HG03175 (cell line): Measurements from ENCODE around the gene GLRX3.
"Not testable (repeated sequence)": the region's sequence is repeated elsewhere in the genome, so short reads cannot be mapped to it uniquely, and the experiment has no call there.

Source experiments
- ATAC-seq: cut with Tn5 transposase; IDR thresholded peaks from one replicate; pipeline ENCODE4 v1.9.1; 2021; ENCODE audit warnings: mild to moderate bottlenecking, moderate library complexity; ENCODE audit not compliant: unreplicated experiment

Gene GLRX3

DNA sequence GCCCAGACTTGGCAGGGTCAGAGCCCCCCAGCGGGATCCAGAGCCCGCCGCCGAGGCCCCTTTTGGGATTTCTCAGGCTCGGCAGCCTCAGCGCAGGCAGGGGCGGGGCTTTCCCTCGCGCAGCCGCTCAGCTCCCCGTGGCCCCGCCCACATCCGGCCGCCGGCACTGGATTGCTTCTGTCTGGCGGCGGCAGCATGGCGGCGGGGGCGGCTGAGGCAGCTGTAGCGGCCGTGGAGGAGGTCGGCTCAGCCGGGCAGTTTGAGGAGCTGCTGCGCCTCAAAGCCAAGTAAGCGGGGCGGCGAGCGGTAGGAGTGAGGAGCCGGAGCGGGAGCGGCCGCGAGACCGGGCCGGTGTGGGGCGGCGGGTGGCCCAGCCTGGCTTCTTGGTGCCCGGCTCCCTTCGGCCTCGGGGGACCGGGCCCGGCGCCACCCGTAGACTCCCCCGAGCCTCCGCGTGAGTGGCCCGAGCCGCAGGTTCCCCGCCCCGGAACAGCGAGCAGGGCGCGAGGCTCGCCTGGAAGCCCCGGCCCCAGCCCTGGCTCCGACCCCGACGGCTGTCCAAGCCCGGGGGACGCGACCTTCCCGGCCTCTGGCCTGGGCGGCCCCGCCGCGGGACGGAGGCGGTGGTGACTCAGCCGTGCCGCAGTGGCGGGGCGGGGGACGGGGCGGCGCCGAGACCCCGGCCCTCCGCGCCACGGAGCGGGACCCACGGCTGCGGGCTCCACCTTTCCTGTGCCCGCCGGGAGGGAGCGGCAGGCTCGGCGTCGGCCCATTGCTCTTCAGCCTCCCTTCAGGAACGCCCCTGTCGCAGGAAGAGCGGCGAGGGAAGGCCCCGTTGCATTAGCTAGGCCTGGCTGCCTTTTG, at the start of gene GLRX3:
GLRX3 (plus strand) TSS at position 166 of the 864 bp plus-strand sequence; CDS start at position 196, 30 bp downstream.
- ATAC-seq, result peak; percentile 89

DNA sequence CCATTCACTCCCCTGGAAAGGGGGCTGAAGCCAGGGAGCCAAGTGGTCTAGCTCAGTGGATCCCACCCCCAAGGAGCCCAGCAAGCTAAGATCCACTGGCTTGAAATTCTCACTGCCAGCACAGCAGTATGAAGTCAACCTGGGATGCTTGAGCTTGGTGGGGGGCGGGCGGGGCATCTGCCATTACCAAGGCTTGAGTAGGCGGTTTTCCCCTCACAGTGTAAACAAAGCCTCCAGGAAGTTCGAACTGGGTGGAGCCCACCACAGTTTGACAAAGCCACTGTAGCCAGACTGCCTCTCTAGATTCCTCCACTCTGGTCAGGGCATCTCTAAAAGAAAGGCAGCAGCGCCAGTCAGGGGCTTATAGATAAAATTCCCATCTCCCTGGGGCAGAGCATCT, 45.6 kb upstream of the GLRX3 start:
- ATAC-seq, result not testable (repeated sequence)

DNA sequence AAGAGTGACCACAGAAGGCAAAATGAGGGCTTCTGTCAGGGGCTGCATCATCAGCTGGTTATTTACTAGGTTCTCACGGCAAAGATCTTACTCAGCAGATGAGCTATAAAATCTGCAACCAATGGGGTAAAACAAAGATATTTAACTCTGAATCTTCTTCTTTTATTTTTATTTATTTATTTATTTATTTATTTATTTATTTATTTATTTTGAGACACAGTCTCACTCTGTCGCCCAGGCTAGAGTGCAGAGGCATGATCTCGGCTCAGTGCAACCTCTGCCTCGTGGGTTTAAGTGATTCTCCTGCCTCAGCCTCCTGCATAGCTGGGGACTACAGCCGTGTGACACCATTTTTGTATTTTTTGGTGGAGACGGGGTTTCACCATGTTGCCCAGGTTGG, 36.8 kb upstream of the GLRX3 start:
- no peak for ATAC-seq

DNA sequence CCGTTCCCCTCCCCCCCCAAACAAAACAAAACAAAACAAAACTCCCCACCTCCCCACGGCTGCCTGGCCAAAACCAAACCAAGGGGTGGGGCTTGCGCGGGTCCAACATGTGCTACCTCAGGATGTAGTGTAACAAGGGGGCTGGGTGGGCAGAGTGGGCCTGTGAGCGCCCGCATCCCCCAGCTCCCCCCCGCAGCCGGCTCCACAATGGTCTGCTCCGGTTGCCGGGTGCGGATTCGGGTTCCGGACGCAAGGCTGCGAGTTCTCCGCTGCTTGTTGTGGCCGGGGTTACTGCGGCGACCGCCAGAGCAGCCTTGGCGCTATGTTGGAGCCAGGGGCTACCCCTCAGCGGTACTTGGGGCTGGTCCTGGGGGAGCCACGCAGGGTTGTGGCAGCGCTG, 30.5 kb upstream of the GLRX3 start:
- ATAC-seq, result no peak

DNA sequence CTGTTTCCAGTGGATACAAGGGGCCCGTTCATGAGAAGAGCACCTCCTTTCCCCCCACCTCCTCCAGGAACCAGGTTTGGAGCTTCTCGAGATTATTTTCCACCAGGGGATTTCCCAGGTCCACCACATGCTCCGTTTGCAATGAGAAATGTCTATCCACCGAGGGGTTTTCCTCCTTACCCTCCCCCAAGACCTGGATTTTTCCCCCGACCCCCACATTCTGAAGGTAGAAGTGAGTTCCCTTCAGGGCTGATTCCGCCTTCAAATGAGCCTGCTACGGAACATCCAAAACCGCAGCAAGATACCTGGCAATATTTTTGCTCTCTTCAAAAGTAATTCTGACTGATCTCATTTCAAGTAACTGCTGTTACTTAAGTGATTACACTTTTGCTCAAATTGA, 28.0 kb upstream of the GLRX3 start:
- not testable (repeated sequence) for ATAC-seq

DNA sequence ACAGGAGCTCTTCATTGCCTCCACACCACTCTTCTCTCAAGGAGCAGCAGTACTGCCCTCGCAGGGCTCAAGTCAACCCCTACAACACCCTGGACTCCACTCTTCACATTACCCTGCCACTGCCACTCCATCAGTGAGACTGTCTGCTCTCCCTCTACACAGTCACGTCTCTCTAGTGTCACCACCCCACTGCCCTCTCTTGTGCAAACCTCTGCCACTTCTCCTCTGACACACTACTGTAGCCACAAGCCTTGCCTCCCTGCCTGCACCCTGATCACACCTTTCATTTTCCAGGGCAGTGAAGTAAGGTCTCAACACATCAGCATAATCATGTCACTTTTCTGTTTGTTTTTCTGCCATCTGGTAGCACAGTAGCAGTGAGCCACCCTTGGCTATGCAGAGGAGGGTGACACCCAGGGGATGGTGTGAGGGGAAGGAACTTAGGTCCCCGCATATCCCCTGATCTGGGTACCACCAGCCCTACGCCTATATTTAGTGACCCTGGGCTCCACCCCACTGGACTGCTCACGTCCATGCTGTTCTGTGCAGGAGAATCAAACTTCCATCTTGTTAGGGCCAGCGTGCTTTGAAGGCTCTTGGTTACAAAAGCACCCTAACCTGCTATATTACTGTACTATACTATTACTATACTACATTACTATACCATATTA, 27.1 kb upstream of the GLRX3 start:
- no peak for ATAC-seq

DNA sequence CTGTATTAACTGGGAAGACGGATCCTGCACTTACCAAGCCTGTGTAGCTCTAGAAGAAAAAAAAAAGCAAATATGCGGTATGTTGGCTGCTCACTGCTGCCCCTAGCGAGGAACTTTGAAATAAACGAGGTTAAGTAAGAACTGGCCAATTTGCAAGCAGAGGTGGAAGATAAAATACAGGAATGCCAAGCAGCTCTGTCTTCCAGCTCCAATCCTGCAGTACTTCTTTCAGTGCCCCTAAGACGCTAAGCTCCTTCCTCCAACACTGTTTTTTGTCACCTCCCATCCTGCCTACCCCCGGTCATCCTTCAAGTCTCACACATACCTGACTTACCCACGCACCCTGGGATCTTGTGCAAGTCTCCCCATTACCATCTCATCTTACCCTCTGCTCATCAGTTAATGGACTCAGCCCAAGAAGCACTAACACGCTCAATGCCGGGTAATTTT, 26.4 kb upstream of the GLRX3 start:
- no peak for ATAC-seq

DNA sequence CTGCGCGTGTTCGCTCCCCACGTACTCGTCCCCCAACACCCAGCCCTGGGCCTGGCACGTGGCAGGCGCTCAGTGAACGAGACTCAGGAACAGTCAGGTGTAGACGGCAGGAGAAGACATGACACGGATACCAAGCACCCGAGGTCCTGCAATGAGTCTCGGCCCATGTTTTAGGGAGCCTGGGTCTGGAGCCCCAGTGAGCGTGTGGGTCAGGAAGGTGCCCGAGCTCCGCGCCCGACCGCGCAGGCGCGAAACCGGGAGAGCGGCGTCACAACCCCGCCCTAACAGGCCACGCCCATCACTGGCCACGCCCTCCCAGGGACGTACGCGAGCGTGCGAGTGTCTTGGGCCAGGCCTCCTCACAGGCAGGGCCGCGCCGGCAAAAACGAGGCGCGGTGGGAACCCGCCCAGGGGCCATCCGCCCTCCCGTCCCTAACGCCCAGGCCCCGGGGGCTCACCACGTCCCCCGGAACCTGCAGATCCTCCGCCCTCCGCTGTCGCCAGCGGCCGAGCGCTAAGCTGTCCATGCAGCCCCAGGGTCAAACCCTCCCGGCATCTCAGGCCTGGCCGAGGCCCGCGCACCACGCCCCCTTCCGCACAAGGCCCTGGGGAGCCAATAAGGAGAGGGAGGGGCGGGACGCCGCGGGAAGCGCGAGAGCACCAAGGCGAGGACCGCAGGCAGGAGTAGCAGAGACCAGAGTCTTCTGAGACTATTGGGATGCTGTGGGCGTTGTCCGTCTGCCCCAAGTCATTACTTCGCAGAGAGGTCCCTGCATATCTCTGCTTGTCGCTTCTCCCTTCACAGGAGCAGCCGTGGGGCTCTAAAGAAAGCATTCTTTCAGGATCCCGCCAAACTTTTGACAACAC, 25.7 kb upstream of the GLRX3 start, which contains the start of gene C10orf143:
C10orf143 (minus strand) TSS at position 585 of the 867 bp plus-strand sequence; CDS start at position 527, 58 bp downstream.
- peak; percentile 77 for ATAC-seq

DNA sequence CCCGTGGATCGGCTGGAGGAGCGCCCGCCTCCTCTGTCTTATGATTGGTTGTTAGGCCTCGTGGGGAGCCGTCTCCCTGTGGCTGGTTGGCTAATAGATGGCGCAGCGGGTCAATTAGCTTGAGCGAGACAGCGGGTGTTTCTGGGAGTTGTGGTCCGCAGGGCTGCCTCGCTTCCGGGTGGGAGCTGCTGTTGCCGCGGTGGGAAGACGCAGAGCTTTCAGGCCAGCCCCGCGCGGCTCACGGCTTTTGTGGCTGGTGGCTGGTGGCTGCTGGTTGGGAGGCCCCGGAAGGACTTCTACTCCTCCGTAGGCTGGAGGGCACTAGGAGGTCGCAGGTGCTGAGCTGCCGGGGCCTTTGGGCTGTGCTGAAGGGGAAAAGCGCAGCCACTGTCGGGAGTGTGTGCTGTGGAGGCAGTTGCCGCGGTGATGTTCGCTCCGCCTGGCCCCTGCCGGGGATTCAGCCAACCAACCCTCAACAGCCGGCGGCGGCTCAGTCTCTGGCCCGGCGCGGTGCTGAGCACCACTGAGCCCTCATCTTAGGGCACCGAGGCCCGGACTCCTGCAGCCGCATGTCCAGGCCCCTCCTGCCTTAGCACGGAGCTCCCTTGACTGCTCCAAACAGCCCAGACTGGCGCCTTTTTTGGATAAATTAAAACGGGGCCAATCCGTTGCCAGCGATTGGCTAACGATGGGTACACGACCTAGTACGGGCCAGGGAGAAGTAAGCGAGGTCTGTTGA, 24.9 kb upstream of the GLRX3 start:
- ATAC-seq, result peak; percentile 88

DNA sequence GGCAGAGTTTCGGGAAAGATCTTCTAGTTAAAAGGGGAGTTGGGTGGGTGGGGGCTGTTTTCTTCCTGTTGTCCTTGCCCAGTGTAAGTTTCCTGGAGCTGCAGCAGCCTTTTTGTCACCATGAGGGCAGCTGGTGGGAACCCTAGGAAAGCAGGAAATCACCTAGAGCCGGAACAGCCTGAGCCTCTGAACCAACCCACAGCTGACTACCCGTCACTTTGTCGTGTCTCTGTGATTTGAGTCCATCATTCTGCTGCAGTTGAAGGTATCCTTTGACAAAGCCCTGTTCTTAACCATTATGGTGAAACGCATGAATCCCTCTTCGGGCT, 24.4 kb upstream of the GLRX3 start:
- no peak for ATAC-seq

DNA sequence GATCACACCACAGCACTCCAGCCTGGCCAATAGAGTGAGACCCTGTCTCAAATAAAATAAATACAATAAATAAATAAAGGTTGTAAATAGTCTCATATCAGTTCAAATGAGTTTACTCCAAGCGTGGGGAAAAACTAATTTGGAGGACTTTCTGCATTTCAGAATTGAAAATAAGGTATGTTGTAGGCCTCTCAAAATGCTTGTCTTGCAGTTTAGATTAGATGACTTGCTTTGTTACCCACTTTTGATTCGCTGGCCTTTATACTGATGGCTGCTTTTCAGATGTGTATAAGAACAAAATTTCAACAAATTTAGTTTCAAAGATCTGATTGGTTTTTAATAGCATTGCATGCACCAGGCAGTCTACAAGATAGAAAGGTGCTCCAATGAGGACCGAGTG, 23.4 kb upstream of the GLRX3 start:
- ATAC-seq, result no peak

DNA sequence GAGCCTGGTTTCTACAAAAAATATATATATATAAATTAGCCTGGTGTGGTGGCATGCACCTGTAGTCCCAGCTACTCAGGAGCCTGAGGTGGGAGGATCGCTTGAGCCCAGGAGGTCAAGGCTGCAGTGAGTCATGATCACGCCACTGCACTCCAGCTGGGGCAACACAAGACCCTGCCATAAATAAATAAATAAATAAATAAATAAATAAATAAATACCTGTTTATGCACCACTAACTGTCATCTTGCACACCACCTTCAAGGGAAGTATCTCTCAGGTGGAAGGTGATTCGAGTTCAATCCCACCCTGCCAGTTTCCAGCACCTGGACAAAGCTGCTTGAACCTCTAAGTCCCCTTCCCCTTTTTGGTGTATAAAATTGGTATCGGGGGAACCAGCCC, 19.2 kb upstream of the GLRX3 start:
- not testable (repeated sequence) for ATAC-seq

DNA sequence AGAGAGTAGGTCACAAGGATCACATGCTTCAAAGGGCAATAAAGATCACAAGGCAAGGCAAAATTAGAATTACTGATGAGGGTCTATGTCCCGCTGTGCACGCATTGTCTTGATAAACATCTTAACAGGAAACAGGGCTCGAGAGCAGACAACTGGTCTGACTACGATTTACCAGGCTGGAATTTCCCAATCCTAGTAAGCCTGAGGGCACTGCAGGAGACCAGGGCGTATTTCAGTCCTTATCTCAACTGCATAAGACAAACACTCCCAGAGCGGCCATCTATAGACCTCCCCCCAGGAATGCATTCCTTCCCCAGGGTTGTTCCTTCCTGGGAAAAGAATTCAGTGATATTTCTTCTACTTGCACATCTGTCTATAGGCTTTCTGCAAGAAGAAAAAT, 18.7 kb upstream of the GLRX3 start:
- not testable (repeated sequence) for ATAC-seq

DNA sequence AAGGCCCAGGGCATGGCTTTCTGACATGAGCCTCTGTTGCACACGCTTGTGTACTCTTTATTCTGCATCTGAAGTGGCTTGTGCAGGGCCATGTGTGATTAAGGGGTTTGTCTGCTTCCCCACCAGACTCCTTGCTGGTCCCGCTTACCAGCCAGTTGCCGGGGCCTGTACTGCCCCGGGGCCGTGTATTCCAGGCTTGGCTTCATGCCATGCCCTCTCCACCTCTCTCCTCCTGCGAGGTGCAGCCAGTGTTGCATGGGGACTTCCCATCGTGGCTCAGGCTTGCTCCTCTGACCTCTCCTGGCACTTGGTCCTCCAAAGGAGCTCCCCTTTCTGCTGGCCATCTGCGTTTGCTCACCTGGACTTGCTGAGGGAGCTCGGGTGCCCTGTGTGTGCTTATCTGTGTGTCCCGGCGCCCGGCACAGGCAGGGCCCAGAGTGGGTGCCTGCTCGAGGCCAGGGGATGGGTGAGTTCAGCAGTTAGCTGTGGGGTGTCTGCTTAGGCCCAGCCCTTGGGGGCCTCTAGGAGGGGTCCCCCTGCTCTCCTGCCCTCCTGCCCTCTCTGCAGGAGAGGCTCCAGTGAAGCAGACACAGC, 14.6 kb upstream of the GLRX3 start:
- no peak for ATAC-seq

DNA sequence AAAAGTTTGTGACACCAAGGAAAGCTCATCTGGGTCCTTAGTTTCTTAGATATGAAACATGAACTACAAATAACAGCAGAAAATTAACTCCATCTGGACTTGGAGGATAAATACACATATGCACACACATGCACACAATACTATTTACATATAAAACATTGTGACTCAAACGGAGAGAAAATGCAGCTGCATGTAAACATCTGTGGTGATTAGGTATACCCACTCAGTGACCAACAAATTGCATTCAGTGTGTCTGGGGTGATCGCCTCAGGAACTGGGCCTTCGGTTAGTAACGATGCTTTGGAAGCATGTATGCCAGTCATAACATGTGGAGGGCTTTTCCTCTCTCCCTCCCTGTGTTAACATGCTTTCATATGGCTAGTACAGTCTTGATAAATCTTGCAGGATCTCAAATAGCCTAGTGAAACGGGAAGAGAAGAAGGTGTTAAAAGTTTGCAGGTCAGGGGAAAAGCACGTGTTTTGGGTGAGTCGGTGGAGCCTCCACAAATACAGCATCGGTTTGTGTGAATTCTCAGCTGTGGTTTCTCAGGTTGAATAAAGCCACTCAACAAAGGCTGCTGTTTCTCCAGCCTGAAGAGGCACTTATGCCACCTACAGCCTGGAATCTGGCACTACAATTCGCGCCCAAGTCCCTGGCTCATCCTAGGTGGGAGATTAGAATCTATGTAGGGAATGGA, 8.7 kb upstream of the GLRX3 start:
- ATAC-seq, result peak; percentile 89

DNA sequence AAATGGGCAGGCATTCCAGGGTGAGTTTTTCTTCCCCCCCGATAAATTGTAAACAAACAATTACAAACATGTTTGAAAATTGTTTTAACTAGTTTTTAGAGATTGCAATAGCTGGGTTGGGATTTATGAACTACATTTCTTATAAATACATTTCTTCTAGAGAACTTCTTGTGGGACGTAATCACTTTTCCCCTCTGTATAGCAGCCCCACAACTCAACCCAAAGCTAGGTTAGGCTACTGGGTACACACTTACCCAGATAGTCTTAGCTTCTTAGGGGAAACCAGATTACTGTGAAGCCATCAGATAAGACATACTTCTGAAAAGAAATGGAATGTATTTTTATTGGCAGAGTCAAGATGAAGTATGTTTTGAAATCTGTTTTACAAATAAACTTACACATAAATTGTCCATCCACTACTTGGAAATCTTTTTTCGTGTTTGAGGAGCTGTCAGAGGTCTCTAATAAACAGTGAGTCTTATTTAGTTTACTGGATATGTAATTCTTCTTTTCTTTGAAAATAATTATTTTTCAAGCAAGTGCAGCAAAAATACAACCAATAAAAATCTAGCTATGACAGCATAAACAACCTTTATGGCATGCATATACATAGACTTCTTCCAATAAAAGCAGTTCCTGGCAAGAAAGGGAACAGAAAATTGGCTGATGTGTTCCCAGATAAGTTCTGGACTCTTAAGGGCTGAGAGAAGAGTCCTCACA, 8.0 kb upstream of the GLRX3 start:
- no peak for ATAC-seq

DNA sequence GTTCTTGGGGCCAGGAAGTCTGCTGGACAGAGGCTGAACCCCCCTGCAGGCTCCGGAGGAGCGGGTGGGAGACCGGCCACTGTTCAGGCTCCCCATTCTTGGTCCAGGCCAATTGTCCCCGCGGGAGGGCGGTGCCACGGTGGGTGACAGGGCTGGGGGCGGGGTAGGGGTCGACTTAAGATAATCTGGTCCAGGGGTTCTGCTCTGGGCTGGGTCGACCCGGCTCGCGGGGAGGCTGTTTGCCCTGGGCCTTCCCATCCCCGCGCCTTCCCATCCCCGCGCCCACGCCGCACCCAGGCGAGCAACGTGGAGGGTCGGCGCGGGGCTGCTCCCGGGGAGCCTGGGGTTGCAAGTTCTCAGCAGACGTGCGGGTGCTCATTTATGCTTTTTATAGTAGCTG, 7.3 kb upstream of the GLRX3 start:
- ATAC-seq, result no peak

DNA sequence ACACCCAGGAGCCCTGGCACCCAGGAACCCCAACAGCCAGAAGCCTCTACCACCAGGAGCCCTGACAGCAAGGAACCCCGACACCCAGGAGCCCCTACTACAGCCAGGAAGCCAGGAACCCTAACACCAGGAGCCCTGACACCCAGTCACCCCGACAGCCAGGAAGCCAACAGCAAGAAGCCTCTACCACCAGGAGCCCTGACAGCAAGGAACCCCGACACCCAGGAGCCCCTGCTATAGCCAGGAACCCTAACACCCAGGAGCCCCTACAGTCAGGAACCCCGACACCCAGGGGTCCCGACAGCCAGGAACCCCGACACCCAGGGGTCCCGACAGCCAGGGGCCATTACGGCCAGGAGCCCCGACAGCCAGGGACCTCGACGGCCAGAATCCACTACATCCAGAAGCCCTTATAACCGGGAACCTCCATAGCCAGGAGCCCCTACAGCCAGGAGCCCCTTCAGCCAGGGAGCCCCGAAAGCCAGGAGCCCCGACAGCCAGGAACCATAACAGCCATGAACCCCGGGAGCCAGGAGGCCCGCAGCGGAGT, 440 bp upstream of the GLRX3 start:
- peak; percentile 27 for ATAC-seq

DNA sequence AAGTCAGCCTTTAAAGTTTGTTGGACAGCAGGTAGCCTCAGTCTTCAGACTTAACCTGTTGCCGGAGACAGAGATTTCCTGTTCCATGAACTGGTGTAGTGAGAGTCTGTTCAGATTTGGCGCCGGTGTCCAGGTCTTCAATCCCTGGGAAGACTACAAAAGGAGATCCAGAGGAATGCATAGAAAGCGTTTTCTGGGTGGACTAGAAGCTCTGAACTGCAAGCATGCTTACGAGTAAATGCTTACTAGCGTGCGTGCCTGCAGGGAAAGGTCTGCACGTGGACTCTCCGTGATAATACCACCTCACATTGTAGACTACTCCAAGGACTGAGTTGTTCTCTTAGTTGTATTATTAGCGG, 878 bp downstream of the GLRX3 start:
- no peak for ATAC-seq
